HepG2 (cell line): ENCODE measurements around the gene DNAJB8. TPM values are rescaled to one million over a fixed set of nuclear protein-coding genes. Genes with fewer than 3 reads are reported as not detected.

Source experiments
- ATAC-seq: fragments of 200-7000 bp; cut with Tn5 transposase; 3 replicates; pipeline ENCODE4 v1.9.1; 2020; ENCODE audit warnings: mild to moderate bottlenecking, moderate library complexity
- BruUV-seq: library from RNA; stranded (reverse); fragments of 400-500 nt; replicated peaks from 2 replicates; lab custom pipeline; 2021; lab: Mats Ljungman, UMichigan
- CTCF ChIA-PET: fragments of 300-600 bp; formaldehyde crosslinking; extraction: SDS; loops from one replicate; lab custom pipeline; 2021; ENCODE audit warnings: low total read pairs, inconsistent platforms, low intra/inter-chr PET ratio; lab: Yijun Ruan, JAX
- POLR2A ChIA-PET: fragments of 350-600 bp; sonication (Branson Sonifier 250); formaldehyde crosslinking; loops from one replicate; lab custom pipeline; 2020; ENCODE audit warnings: antibody characterized with exemption, inconsistent platforms; lab: Yijun Ruan, JAX
- DNase-seq: peaks from one replicate; pipeline ENCODE4 v3.0.0-alpha.2; 2015; ENCODE audit warnings: low spot score
- FAIRE-seq: peaks from 3 replicates; lab custom pipeline; 2011; peaks lifted over from hg19 to GRCh38; lab: Jason Lieb, UNC
- H2AFZ ChIP-seq: one replicate; pipeline ENCODE4 v1.6.1; 2011; ENCODE audit warnings: low read length, inconsistent platforms
- H3K27ac ChIP-seq: fragments of 300-600 bp; 3 replicates; pipeline ENCODE4 v1.8.0; 2011; ENCODE audit warnings: mixed run types, mild to moderate bottlenecking, mixed read lengths, low read length, inconsistent platforms; ENCODE audit not compliant: insufficient read depth; ENCODE audit errors: extremely low read length
- H3K27me3 ChIP-seq, 2 experiments: fragments of 200-600 bp in 1 of 2; 2 replicates in 1 of 2; 3 replicates in 1 of 2; pipeline versions ENCODE4 v1.6.0 to v1.8.0; 2011; ENCODE audit warnings: low read length in 2 of 2, mild to moderate bottlenecking in 2 of 2, moderate library complexity in 2 of 2, inconsistent platforms in 1 of 2; ENCODE audit not compliant: insufficient read depth in 2 of 2, control insufficient read depth in 1 of 2
- H3K36me3 ChIP-seq, 2 experiments: fragments of 200-600 bp in 1 of 2; replicated peaks in 1 of 2; 2 replicates in 1 of 2; 3 replicates in 1 of 2; pipeline versions ENCODE4 v1.5.1 to v1.8.0; 2011; ENCODE audit warnings: low read length in 2 of 2, inconsistent platforms in 1 of 2; ENCODE audit not compliant: insufficient read depth in 2 of 2, control insufficient read depth in 1 of 2
- H3K4me1 ChIP-seq: 2 replicates; pipeline ENCODE4 v1.5.1; 2012; ENCODE audit warnings: low read length, inconsistent platforms; ENCODE audit not compliant: insufficient read depth
- H3K4me2 ChIP-seq: 2 replicates; pipeline ENCODE4 v1.6.0; 2011; ENCODE audit warnings: low read depth, low read length, inconsistent platforms
- H3K4me3 ChIP-seq, 3 experiments: fragments of 200-600 bp in 1 of 3; sonication (generic), shearing (Covaris generic) in 1 of 3; replicated peaks in 1 of 3; 2 replicates each; pipeline ENCODE4 v1.5.1; 2011 to 2016; ENCODE audit warnings: low read length in 3 of 3, inconsistent platforms in 2 of 3, low read depth in 2 of 3, mild to moderate bottlenecking in 2 of 3, control low read depth in 1 of 3, mixed read lengths in 1 of 3; ENCODE audit not compliant: insufficient read depth in 1 of 3
- H3K79me2 ChIP-seq: one replicate; pipeline ENCODE4 v1.6.1; 2011; ENCODE audit warnings: low read length, inconsistent platforms; ENCODE audit not compliant: insufficient read depth
- H3K9ac ChIP-seq: 2 replicates; pipeline ENCODE4 v1.6.0; 2011; ENCODE audit warnings: mild to moderate bottlenecking, low read depth, low read length, inconsistent platforms; ENCODE audit not compliant: insufficient read depth
- H3K9me3 ChIP-seq: 2 replicates; pipeline ENCODE4 v1.5.1; 2012; ENCODE audit warnings: mild to moderate bottlenecking, low read length
- H4K20me1 ChIP-seq: 2 replicates; pipeline ENCODE4 v1.6.0; 2011; ENCODE audit warnings: inconsistent platforms, mild to moderate bottlenecking, low read length, moderate library complexity; ENCODE audit not compliant: insufficient read depth
- BRD4 ChIP-seq: sonication (generic); formaldehyde crosslinking; IDR thresholded peaks from 2 replicates; pipeline ENCODE4 v1.4.0; 2020; ENCODE audit warnings: missing genetic modification reagents
- CENPBD1 ChIP-seq: sonication (generic); formaldehyde crosslinking; IDR thresholded peaks from 2 replicates; pipeline ENCODE4 v1.8.0; 2022; ENCODE audit warnings: missing genetic modification reagents, low read depth, mild to moderate bottlenecking, borderline replicate concordance
- EP300 ChIP-seq, 3 experiments: sonication (generic) in 1 of 3; formaldehyde crosslinking in 1 of 3; IDR thresholded peaks; 2 replicates each; pipeline versions ENCODE4 v1.5.1 to v1.6.1; 2011 to 2020; ENCODE audit warnings: low read depth in 2 of 3, low read length in 2 of 3, borderline replicate concordance in 1 of 3, improper control_type of control experiment in 1 of 3, mild to moderate bottlenecking in 1 of 3, missing genetic modification reagents in 1 of 3, moderate library complexity in 1 of 3
- FOXA1 ChIP-seq, 2 experiments: fragments of 450-650 bp in 1 of 2; sonication (generic) in 1 of 2; formaldehyde crosslinking in 1 of 2; IDR thresholded peaks; 2 replicates each; pipeline versions ENCODE4 v1.4.0 to v1.6.1; 2016 to 2020; ENCODE audit warnings: missing genetic modification reagents in 1 of 2
- FOXK2 ChIP-seq: fragments of 450-650 bp; IDR thresholded peaks from 2 replicates; pipeline ENCODE4 v1.6.1; 2016
- HMG20A ChIP-seq: IDR thresholded peaks from 2 replicates; pipeline ENCODE4 v1.6.1; 2016; ENCODE audit warnings: borderline replicate concordance
- KLF9 ChIP-seq: IDR thresholded peaks from 2 replicates; pipeline ENCODE4 v1.6.1; 2016; ENCODE audit warnings: low read depth
- MTERF4 ChIP-seq: sonication (generic); formaldehyde crosslinking; IDR thresholded peaks from 2 replicates; pipeline ENCODE4 v1.8.0; 2023; ENCODE audit warnings: mild to moderate bottlenecking, missing genetic modification reagents
- PCBP1 ChIP-seq: fragments of 200-400 bp; formaldehyde crosslinking; IDR thresholded peaks from 2 replicates; pipeline ENCODE4 v1.6.1; 2017; ENCODE audit warnings: mild to moderate bottlenecking, low read depth, low read length, borderline replicate concordance
- PHF20 ChIP-seq: sonication (generic); formaldehyde crosslinking; IDR thresholded peaks from 2 replicates; pipeline ENCODE4 v1.5.0; 2020; ENCODE audit warnings: mild to moderate bottlenecking, missing genetic modification reagents
- RBAK ChIP-seq: sonication (generic); formaldehyde crosslinking; IDR thresholded peaks from 2 replicates; pipeline ENCODE4 v1.5.1; 2020; ENCODE audit warnings: mild to moderate bottlenecking, missing genetic modification reagents
- SRY ChIP-seq: sonication (generic); formaldehyde crosslinking; IDR thresholded peaks from 2 replicates; pipeline ENCODE4 v1.8.0; 2022; ENCODE audit warnings: mild to moderate bottlenecking, missing genetic modification reagents
- ZBTB3 ChIP-seq: sonication (generic); formaldehyde crosslinking; IDR thresholded peaks from 2 replicates; pipeline ENCODE4 v1.4.0; 2020; ENCODE audit warnings: low read depth, mild to moderate bottlenecking, moderate library complexity, missing genetic modification reagents, borderline replicate concordance
- ZFP1 ChIP-seq: IDR thresholded peaks from 2 replicates; pipeline ENCODE4 v1.6.1; 2016
- ZNF224 ChIP-seq: sonication (generic); formaldehyde crosslinking; IDR thresholded peaks from 2 replicates; pipeline ENCODE4 v1.5.0; 2020; ENCODE audit warnings: mild to moderate bottlenecking, missing genetic modification reagents
- ZNF329 ChIP-seq: sonication (generic); formaldehyde crosslinking; IDR thresholded peaks from 2 replicates; pipeline ENCODE4 v1.9.0; 2021; ENCODE audit warnings: low read depth, mild to moderate bottlenecking, missing genetic modification reagents
- ZNF501 ChIP-seq: sonication (generic); formaldehyde crosslinking; IDR thresholded peaks from 2 replicates; pipeline ENCODE4 v1.5.1; 2020; ENCODE audit warnings: mild to moderate bottlenecking, moderate library complexity, missing genetic modification reagents
- ZNF883 ChIP-seq: sonication (generic); formaldehyde crosslinking; IDR thresholded peaks from 2 replicates; pipeline ENCODE4 v1.5.1; 2020; ENCODE audit warnings: mild to moderate bottlenecking, missing genetic modification reagents; ENCODE audit errors: not compliant biosample characterization
- WGBS: methylation state at CpG from one replicate; pipeline ENCODE4 v1.1.6; 2017; ENCODE audit warnings: low lambda C conversion rate; 5-methylcytosine and 5-hydroxymethylcytosine counted together
- in situ Hi-C: cut with HindIII; loops from 2 replicates; pipeline ENCODE4 v1.10.0; 2017; ENCODE audit warnings: low pct_unique_long_range_greater_than_20kb; ENCODE audit not compliant: extremely low pct_ligation_motif_present
- intact Hi-C: fragments of 100-400 bp; cut with micrococcal nuclease; formaldehyde crosslinking; loops from one replicate; pipeline ENCODE4 v1.10.0; 2022; ENCODE audit not compliant: unreplicated experiment
- polyA plus RNA-seq, 8 experiments: library from polyadenylated mRNA; depleted of rRNA in 3 of 8; stranded (reverse) in 7 of 8; unstranded in 1 of 8; fragments of >200 nt; fragmentation: Illumina TruSeq in 4 of 8; extraction: Trizol in 4 of 8; gene quantifications; 2 replicates each; pipeline versions ENCODE4 v1.2.1 to v1.2.3, GENCODE V29; 2011 to 2016; ENCODE audit warnings: low read depth in 4 of 8, missing spikeins in 1 of 8, mixed read lengths in 1 of 8; ENCODE audit not compliant: insufficient read depth in 1 of 8
- total RNA-seq, 5 experiments: library from RNA; depleted of rRNA; stranded (reverse); fragments of >200 nt; fragmentation: Illumina TruSeq; extraction: Trizol; gene quantifications; 2 replicates each; pipeline ENCODE4 v1.2.3, GENCODE V29; 2016; ENCODE audit warnings: low read depth in 1 of 5
- TF ChIP-seq, protein P1 (sequence below): sonication (generic); formaldehyde crosslinking; IDR thresholded peaks from 2 replicates; pipeline ENCODE4 v1.8.0; 2022; ENCODE audit warnings: mild to moderate bottlenecking, missing genetic modification reagents

DNAJB8 gene
- total and polyA plus RNA-seq, 2 of the 13 experiments (the other 11 are each of a cell fraction or from before 2014, with no cell fraction given) = not detected

DNA sequence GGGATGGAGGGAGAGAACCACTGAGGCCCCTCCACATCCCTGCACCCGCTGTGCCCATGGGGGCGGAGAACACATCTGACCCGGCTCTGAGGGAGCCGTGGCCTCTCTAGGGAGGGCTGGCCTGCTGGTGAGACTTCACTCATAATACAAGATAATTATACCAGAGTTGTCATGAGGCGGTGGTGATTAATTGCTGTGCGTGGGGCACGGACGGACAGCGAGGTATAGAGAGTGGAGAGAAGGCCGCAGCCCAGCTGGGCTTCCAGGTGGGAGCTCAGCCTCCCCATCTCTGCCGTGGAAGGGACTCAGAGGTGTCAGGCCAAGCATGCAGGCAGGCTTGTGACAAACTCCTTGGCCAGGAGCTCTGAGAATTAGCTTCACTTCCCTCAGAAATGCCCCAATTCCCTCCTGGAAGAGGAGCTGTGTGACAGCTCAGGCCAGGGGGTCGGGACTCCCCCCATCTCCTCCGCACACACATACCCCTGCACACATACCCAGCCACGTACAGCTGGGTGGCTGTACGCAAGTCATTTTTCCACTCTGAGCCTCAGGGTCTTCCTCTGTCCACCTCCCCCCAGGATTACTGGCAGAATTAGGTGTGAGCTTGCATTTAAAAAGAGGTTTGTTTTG, 32.3 kb upstream of the DNAJB8 start:
- FAIRE-seq (no peak), ATAC-seq (no peak), DNase-seq (no peak)
- CTCF ChIA-PET = interaction anchor here (1.8 to 1.9 kb wide), 2 partner anchors 73 to 328 kb away, joined by 8 to 10 read pairs; no protein-coding TSS in a partner anchor
- Histone ChIP-seq H3K4me2 (no peak overlapping the region), H3K79me2 (no peaks in the 10 kb centered on the region), H3K36me3 (0 out of 5 replicates have a peak, but pooled peaks cover 0 to 1% of the 10 kb centered on the region in 2 experiments), H4K20me1 (peaks cover 6% of the 10 kb centered on the region; the same call in 1 of the 2 replicates), H3K4me3 (no peak overlapping the region), H3K4me1 (peaks cover 4% of the 10 kb centered on the region), H3K27ac (no peak overlapping the region), H3K27me3 (no peaks in the 10 kb centered on the region), H2AFZ (no peak overlapping the region), H3K9ac (no peak overlapping the region), H3K9me3 (no peaks in the 10 kb centered on the region)
- WGBS = 98% methylated on average over 15 of the region's 15 CpGs
- BruUV-seq = no TSS peak
- TF ChIP-seq FOXA1 (IDR thresholded peaks at IDR 0.05) = no peak
- no peak for TF ChIP-seq FOXA1 (CRISPR knock-in tag; IDR thresholded peaks at IDR 0.05)
- no peak for TF ChIP-seq ZNF329 (CRISPR knock-in tag)
- no peak for TF ChIP-seq EP300 (IDR thresholded peaks at IDR 0.05; ENCODE audit: low read depth in 2 of 2, low read length in 2 of 2)
- no peak for TF ChIP-seq EP300 (CRISPR knock-in tag; IDR thresholded peaks at IDR 0.05; ENCODE audit: borderline replicate concordance)
- no peak for TF ChIP-seq ZNF501
- no peak for TF ChIP-seq PHF20
- no peak for TF ChIP-seq CENPBD1 (CRISPR knock-in tag)
- no peak for TF ChIP-seq ZNF224 (CRISPR knock-in tag)
- TF ChIP-seq, protein P1, sequence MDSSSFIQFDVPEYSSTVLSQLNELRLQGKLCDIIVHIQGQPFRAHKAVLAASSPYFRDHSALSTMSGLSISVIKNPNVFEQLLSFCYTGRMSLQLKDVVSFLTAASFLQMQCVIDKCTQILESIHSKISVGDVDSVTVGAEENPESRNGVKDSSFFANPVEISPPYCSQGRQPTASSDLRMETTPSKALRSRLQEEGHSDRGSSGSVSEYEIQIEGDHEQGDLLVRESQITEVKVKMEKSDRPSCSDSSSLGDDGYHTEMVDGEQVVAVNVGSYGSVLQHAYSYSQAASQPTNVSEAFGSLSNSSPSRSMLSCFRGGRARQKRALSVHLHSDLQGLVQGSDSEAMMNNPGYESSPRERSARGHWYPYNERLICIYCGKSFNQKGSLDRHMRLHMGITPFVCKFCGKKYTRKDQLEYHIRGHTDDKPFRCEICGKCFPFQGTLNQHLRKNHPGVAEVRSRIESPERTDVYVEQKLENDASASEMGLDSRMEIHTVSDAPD (CRISPR knock-in tag) = no peak
- TF ChIP-seq FOXK2 = no peak
- TF ChIP-seq HMG20A (CRISPR knock-in tag) = no peak
- TF ChIP-seq KLF9 (CRISPR knock-in tag) = no peak
- TF ChIP-seq PCBP1 = no peak
- no peak for TF ChIP-seq ZNF883 (CRISPR knock-in tag)
- TF ChIP-seq ZFP1 (CRISPR knock-in tag) = no peak
- no peak for TF ChIP-seq MTERF4 (CRISPR knock-in tag)
- no peak for TF ChIP-seq ZBTB3 (CRISPR knock-in tag)
- TF ChIP-seq SRY (CRISPR knock-in tag) = no peak
- TF ChIP-seq BRD4 (CRISPR knock-in tag) = no peak
- TF ChIP-seq RBAK = no peak
- in situ Hi-C loops (no loop called here), intact Hi-C loops (loop anchor here (1.0 kb wide), 1 partner anchor 328 kb away; no protein-coding TSS in a partner anchor)
- POLR2A ChIA-PET = no interaction called here
